DND-41 (cell line): ENCODE data around the gene TMTC4.

ENCODE experiments used
- EZH2 ChIP-seq: IDR thresholded peaks from 3 replicates; pipeline ENCODE4 v1.6.1; 2012; ENCODE audit warnings: borderline replicate concordance, low read depth, mild to moderate bottlenecking, moderate library complexity, low read length, inconsistent platforms; ENCODE audit not compliant: severe bottlenecking
- TF ChIP-seq, protein P1 (sequence below): IDR thresholded peaks from 2 replicates; pipeline ENCODE4 v1.5.1; 2012; ENCODE audit warnings: borderline replicate concordance, low read length, moderate library complexity, mild to moderate bottlenecking; ENCODE audit not compliant: poor library complexity, severe bottlenecking; ENCODE audit errors: extremely low read depth

DNA sequence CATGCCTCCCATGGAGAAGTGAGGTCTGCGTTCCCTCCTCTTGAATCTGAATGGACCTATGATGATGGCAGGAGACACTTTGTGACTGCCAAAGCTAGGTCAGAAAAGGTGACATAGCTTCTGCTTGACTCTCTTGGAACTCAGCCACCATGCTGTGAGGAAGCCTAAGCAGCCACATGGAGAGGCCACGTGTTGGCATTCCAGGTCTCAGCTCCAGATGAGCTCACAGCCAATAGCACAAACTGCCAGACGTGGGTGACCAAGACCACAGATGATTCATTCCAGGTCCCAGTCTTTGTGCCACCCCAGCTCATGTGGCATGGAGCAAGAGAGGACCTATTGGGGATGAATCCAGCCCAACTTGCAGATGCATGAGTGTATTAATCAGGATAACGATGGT is 77.3 kb downstream of the TMTC4 start:
- no peak for TF ChIP-seq EZH2
- TF ChIP-seq, protein P1, sequence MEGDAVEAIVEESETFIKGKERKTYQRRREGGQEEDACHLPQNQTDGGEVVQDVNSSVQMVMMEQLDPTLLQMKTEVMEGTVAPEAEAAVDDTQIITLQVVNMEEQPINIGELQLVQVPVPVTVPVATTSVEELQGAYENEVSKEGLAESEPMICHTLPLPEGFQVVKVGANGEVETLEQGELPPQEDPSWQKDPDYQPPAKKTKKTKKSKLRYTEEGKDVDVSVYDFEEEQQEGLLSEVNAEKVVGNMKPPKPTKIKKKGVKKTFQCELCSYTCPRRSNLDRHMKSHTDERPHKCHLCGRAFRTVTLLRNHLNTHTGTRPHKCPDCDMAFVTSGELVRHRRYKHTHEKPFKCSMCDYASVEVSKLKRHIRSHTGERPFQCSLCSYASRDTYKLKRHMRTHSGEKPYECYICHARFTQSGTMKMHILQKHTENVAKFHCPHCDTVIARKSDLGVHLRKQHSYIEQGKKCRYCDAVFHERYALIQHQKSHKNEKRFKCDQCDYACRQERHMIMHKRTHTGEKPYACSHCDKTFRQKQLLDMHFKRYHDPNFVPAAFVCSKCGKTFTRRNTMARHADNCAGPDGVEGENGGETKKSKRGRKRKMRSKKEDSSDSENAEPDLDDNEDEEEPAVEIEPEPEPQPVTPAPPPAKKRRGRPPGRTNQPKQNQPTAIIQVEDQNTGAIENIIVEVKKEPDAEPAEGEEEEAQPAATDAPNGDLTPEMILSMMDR = no peak
